ENCODE data around the gene AZIN2.
A peak's percentile ranks its signal among the peaks of the same experiment; 100 is the strongest.
"Not testable (repeated sequence)": the region's sequence is repeated elsewhere in the genome, so short reads cannot be mapped to it uniquely, and the experiment has no call there.

Gene AZIN2

DNA sequence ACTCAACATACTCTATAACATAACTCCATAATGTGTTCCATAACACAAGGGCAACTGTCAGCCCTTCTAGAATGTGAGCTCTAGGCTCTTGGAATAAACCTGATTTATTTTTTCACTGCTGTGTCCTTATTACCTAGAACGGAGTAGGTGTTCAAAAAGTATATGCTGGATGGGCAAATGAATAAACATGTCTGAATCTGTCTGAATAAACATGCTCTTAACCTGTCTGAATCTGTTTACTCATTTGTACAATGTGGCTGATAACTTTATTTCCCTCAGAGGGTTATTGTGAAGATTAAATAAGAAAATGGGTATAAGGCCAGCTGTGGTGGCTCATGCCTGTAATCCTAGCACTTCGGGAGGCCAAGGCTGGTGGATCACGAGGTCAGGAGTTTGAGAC is 42.3 kb downstream of the AZIN2 start:
- H3K4me1 Mint-ChIP-seq = peaks cover 16% of the 10 kb centered on the region
- H3K36me3 Mint-ChIP-seq = peaks cover 9% of the 10 kb centered on the region
- no peak for ATAC-seq
- H3K9me3 Mint-ChIP-seq = no peaks in the 10 kb centered on the region
- H3K4me3 Mint-ChIP-seq = no peak overlapping the region
- H3K27ac Mint-ChIP-seq = peak overlapping the region; percentile 26
- no peak for DNase-seq (ENCODE audit: low spot score in 2 of 2)

GRCh38 chr1:33124647-33125046 is 43.7 kb downstream of the AZIN2 start:
- H3K27ac Mint-ChIP-seq; H3K4me3 Mint-ChIP-seq; ATAC-seq; H3K36me3 Mint-ChIP-seq; H3K9me3 Mint-ChIP-seq; DNase-seq (ENCODE audit: low spot score in 2 of 2): not testable (repeated sequence)
- peaks cover 25% of the 10 kb centered on the region for H3K4me1 Mint-ChIP-seq

- DNase-seq (ENCODE audit: low spot score in 2 of 2) = no peak
- H3K4me1 Mint-ChIP-seq = peaks cover 40% of the 10 kb centered on the region
- peaks cover 9% of the 10 kb centered on the region for H3K36me3 Mint-ChIP-seq
- H3K9me3 Mint-ChIP-seq = no peaks in the 10 kb centered on the region
- peak overlapping the region; percentile 88 for H3K4me3 Mint-ChIP-seq
- H3K27ac Mint-ChIP-seq = peak overlapping the region; percentile 98
- ATAC-seq = no peak
Observed at GRCh38 chr1:33126411-33127000, 45.6 kb downstream of the AZIN2 start.

DNA sequence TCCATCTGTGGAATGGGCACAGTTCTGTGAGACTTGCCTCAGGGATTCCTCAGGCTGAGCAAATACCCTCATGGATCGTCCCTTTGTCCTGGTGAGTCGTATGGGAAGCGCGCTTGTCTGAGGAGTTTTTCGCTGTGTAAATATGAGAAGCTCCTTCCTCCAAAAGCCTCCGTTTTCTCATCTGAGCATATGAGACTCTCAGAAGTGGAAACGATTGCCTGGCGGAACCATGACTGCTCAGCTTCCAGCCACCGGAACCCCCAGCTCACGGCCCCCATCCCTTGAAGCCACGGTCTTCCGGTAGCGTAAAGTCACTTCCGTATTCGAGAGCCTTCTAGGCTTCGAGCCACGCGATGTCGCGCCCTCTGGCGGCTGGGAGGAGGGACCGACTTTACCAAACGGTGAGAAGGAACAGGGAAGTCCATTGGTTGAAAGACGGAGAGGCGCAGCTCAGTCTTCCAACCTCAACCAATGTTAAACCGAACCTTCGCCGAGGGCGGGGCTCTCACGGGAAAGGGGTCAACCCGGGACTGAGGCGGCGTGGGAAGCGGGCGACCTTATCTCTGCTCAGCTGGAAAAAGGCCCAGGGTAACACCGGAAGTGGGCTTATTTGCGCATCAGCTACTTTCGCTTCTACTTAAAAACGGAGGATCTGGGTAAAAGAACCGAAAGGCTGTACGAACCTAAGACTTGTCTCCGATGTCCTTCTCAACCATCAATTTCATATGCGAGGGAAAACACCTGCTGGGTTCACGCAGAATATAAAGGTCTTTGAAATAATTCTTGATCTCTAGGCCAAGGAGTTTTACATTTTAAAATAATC is 46.3 kb downstream of the AZIN2 start:
- Mint-ChIP-seq H3K27ac (peak overlapping the region; percentile 98), H3K36me3 (peaks cover 9% of the 10 kb centered on the region), H3K4me3 (peak overlapping the region; percentile 88), H3K9me3 (no peaks in the 10 kb centered on the region), H3K4me1 (peaks cover 43% of the 10 kb centered on the region)
- DNase-seq (ENCODE audit: low spot score in 2 of 2) = peak; percentile 96 to 99
- ATAC-seq = peak; percentile 92

- peaks cover 57% of the 10 kb centered on the region for H3K4me1 Mint-ChIP-seq
- peak overlapping the region; percentile 88 for H3K4me3 Mint-ChIP-seq
- H3K27ac Mint-ChIP-seq = peak overlapping the region; percentile 98
- no peak for DNase-seq (ENCODE audit: low spot score in 2 of 2)
- H3K9me3 Mint-ChIP-seq = no peaks in the 10 kb centered on the region
- ATAC-seq = no peak
- H3K36me3 Mint-ChIP-seq = peaks cover 9% of the 10 kb centered on the region
Observed at GRCh38 chr1:33128781-33129180, 47.8 kb downstream of the AZIN2 start.

GRCh38 chr1:33130297-33130696 is 49.3 kb downstream of the AZIN2 start:
- DNase-seq (ENCODE audit: low spot score in 2 of 2) = peak; percentile 14 to 71
- no peaks in the 10 kb centered on the region for H3K9me3 Mint-ChIP-seq
- peak; percentile 77 for ATAC-seq
- peaks cover 9% of the 10 kb centered on the region for H3K36me3 Mint-ChIP-seq
- peak overlapping the region; percentile 43 for H3K27ac Mint-ChIP-seq
- H3K4me1 Mint-ChIP-seq = peaks cover 58% of the 10 kb centered on the region
- peak overlapping the region; percentile 46 for H3K4me3 Mint-ChIP-seq

DNA sequence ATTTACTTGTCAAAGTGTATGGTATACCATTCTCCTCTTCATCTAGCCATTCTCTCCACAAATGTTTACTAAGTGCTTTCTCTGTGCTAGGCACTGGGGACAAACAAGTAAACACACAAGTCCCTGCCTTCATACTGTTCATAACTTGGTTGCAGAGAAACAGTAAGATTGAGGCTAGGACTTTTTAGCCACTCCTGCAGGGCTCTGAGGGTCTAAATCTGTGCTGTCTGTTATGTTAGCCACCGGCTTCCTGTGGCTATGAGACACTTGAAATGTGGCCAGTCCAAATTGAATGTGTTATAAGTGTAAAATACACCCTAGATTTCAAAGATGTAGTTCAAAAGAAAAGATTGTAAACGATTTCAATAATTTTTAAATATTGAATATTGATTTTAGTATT is 50.2 kb downstream of the AZIN2 start:
- H3K36me3 Mint-ChIP-seq = peaks cover 9% of the 10 kb centered on the region
- H3K4me3 Mint-ChIP-seq = no peak overlapping the region
- H3K4me1 Mint-ChIP-seq = peaks cover 57% of the 10 kb centered on the region
- ATAC-seq (no peak), DNase-seq (ENCODE audit: low spot score in 2 of 2) (no peak)
- H3K27ac Mint-ChIP-seq = peak overlapping the region; percentile 43
- no peaks in the 10 kb centered on the region for H3K9me3 Mint-ChIP-seq

DNA sequence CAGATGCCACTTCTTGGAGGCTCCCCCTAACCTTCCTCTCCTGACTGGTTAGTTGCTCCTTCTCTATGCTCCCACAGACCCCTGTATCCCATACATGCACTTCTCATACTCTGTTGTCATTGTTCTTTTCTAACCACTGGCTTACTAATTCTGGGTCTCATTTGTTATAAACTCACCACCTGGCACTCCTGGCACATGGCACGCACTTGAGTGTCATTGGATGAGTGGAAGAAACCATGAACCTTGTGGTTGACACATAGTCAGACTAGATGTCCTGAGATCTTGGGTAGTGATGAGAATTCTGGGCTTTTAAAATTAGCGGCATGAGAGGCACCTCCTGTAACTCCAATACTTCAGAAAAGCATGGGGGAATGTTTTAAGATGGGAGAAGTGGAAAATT is 51.6 kb downstream of the AZIN2 start:
- Mint-ChIP-seq H3K4me1 (peaks cover 57% of the 10 kb centered on the region), H3K9me3 (no peaks in the 10 kb centered on the region), H3K27ac (peak overlapping the region; percentile 43), H3K4me3 (no peak overlapping the region), H3K36me3 (peaks cover 2% of the 10 kb centered on the region)
- no peak for DNase-seq (ENCODE audit: low spot score in 2 of 2)
- ATAC-seq = peak; percentile 66

- H3K36me3 Mint-ChIP-seq = no peaks in the 10 kb centered on the region
- peaks cover 57% of the 10 kb centered on the region for H3K4me1 Mint-ChIP-seq
- H3K27ac Mint-ChIP-seq = peak overlapping the region; percentile 43
- ATAC-seq = no peak
- DNase-seq (ENCODE audit: low spot score in 2 of 2) = no peak
- no peak overlapping the region for H3K4me3 Mint-ChIP-seq
- H3K9me3 Mint-ChIP-seq = no peaks in the 10 kb centered on the region
Observed at GRCh38 chr1:33133478-33134105, 52.6 kb downstream of the AZIN2 start.

DNA sequence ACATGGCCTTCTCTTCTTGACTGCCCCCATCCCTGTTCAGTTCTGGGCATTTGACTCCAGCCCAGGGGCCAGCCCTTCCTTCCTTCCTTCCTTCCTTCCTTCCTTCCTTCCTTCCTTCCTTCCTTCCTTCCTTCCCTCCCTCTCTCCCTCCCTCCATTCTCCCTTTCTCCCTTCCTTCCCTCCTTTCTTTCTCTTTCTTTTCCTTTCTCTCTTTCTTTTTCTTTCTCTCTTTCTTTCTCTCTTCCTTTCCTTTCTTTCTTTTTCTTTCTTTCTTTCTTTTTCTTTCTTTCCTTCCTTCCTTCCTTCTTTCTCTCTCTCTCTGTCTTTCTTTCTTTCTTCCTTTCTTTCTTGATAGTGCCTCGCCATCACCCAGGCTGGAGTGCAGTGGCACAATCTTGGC is 55.1 kb downstream of the AZIN2 start:
- not testable (repeated sequence) for H3K9me3 Mint-ChIP-seq; H3K4me3 Mint-ChIP-seq; DNase-seq (ENCODE audit: low spot score in 2 of 2); H3K36me3 Mint-ChIP-seq; ATAC-seq
- peak overlapping the region; percentile 71 for H3K27ac Mint-ChIP-seq
- peaks cover 45% of the 10 kb centered on the region for H3K4me1 Mint-ChIP-seq

- H3K9me3 Mint-ChIP-seq = no peaks in the 10 kb centered on the region
- peak; percentile 47 for ATAC-seq
- peak in 1 of 2 donors; percentile 64 for DNase-seq (ENCODE audit: low spot score in 2 of 2)
- H3K36me3 Mint-ChIP-seq = no peaks in the 10 kb centered on the region
- H3K4me3 Mint-ChIP-seq = no peak overlapping the region
- H3K27ac Mint-ChIP-seq = no peak overlapping the region
- H3K4me1 Mint-ChIP-seq = peaks cover 33% of the 10 kb centered on the region
Observed at GRCh38 chr1:33137800-33138199, 56.8 kb downstream of the AZIN2 start.

DNA sequence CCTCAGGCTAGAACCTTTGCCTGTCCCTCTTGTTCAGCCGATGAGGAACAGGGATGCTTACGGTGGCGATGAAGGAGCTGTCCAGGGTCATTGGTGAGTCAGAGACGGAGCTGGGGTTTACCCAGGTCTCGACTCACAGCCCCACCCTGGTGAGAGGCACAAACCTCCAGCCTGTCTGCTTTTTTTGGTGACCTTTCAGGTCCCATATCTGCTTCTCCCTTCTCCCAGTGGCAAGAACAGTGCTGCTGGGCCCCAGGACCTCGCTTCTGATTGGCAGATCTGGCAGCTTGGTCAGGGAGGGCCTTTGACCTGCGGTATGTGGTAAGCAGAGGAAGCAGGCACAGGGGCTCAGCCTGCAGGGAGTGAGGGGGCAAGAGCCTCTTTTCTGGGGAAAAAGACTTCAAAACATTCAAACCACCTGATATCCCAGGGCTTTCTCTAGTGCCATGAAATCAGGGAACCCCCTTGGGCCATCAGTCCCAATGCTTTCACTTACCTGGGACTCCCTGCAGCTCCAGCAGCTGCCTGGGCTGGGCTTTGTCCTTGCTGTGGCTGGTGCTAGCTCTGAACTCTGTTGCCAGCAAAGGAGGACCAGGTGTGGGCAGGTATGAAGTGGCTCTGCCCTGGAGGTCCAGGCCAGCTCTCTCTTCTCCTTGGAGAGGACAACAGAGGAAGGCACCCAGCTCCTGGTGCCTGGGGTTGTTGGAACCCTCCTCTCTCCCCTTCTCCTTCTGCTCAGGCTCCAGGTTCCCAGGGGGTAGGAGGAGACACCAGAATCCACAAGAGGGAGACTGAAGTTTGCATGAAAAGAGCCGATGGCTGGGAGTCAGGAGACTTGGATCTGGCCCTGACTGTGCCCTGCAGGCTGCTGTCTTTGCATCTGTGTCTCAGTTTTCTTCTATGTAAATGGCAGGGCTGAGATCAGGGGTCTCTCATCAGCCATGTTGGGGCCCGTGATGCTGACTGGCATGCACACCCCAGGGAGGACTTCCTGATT is 59.5 kb downstream of the AZIN2 start:
- Mint-ChIP-seq H3K36me3 (peaks cover 5% of the 10 kb centered on the region), H3K27ac (peak overlapping the region; percentile 86), H3K4me1 (peaks cover 22% of the 10 kb centered on the region), H3K4me3 (no peak overlapping the region), H3K9me3 (no peaks in the 10 kb centered on the region)
- DNase-seq (ENCODE audit: low spot score in 2 of 2) (no peak), ATAC-seq (peak; percentile 25)

DNA sequence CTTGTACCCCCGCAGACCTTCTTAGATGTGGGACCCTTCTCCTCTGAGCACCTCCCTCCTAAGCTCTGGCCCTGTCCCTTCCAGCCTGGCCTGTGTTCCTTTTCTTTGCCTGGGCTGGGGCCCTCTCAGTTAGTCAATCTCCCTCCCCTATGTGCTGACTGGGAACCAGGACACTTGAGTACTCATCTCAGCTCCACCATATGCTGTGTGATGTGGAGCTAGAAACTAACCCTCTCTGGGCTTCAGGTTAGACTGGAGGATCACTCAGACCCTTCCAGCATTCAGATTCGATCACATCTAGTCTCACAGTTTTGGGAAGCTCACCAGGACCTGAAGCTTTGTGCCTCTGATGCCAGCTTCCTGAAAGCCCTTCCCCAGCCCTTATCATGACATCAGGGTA is 60.3 kb downstream of the AZIN2 start:
- no peak for DNase-seq (ENCODE audit: low spot score in 2 of 2)
- Mint-ChIP-seq H3K9me3 (no peaks in the 10 kb centered on the region), H3K27ac (peak overlapping the region; percentile 86)

DNA sequence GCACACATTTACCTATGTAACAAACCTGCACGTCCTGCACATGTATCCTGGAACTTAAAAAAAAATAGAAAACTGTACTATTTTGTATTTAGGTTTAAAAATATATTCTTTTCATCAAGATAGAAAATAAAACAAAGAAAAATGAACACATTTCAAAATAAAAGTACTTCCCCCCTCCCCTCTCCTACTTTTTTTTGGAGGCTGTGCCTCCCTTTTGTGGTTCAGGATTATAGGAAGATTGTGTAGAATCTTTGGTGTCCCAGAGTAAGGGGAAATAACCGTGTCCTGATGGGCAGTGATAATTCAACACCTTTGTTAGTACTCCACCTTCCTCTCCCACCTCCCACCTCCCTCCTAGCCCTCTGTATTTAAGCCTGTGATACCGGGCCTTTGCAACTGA is 60.8 kb downstream of the AZIN2 start:
- Mint-ChIP-seq H3K36me3 (peaks cover 5% of the 10 kb centered on the region), H3K27ac (peak overlapping the region; percentile 56), H3K4me3 (no peak overlapping the region), H3K9me3 (no peaks in the 10 kb centered on the region), H3K4me1 (peaks cover 18% of the 10 kb centered on the region)
- DNase-seq (ENCODE audit: low spot score in 2 of 2) (no peak), ATAC-seq (no peak)

More for the DNA sequence above, 60.3 kb downstream of the AZIN2 start:
- H3K4me1 Mint-ChIP-seq = peaks cover 16% of the 10 kb centered on the region
- no peak for ATAC-seq
- peaks cover 5% of the 10 kb centered on the region for H3K36me3 Mint-ChIP-seq
- no peak overlapping the region for H3K4me3 Mint-ChIP-seq
